H1 (cell line): Measurements from ENCODE around the gene OSMR. TPM values are rescaled to one million over a fixed set of nuclear protein-coding genes. Genes with fewer than 3 reads are reported as not detected.

Experiments
- CTCF ChIA-PET: fragments of 300-600 bp; sonication (Branson Sonifier 250); formaldehyde crosslinking; loops from one replicate; lab custom pipeline; 2021; ENCODE audit not compliant: partially characterized antibody; lab: Charles Lee
- POLR2A ChIA-PET: fragments of 300-600 bp; sonication (Branson Sonifier 250); formaldehyde crosslinking; loops from one replicate; lab custom pipeline; 2021; ENCODE audit warnings: inconsistent platforms; ENCODE audit not compliant: partially characterized antibody; lab: Charles Lee
- DNase-seq, 2 experiments: peaks; one replicate each; pipeline versions ENCODE4 v3.0.0 to v3.0.0-alpha.2; 2010 to 2022; ENCODE audit warnings: low spot score in 2 of 2, low read depth in 1 of 2, mixed read lengths in 1 of 2
- FAIRE-seq: peaks from 2 replicates; lab custom pipeline; 2011; peaks lifted over from hg19 to GRCh38; lab: Jason Lieb, UNC
- H2AFZ ChIP-seq: 2 replicates; pipeline ENCODE4 v1.8.1; 2012; ENCODE audit warnings: low read length, inconsistent platforms
- H2AK5ac ChIP-seq: 2 replicates; pipeline ENCODE4 v1.6.1; 2013; ENCODE audit warnings: low read depth, low read length
- H2BK120ac ChIP-seq: replicated peaks from 2 replicates; pipeline ENCODE3; 2013; ENCODE audit warnings: low read depth, low read length, inconsistent platforms
- H2BK12ac ChIP-seq: 2 replicates; pipeline ENCODE4 v1.6.1; 2013; ENCODE audit warnings: low read depth, low read length
- H2BK15ac ChIP-seq: 2 replicates; pipeline ENCODE4 v1.6.1; 2013; ENCODE audit warnings: low read length
- H2BK20ac ChIP-seq: 2 replicates; pipeline ENCODE4 v1.6.1; 2013; ENCODE audit warnings: low read length
- H2BK5ac ChIP-seq: 2 replicates; pipeline ENCODE4 v1.6.1; 2013; ENCODE audit warnings: low read depth, low read length
- H3K14ac ChIP-seq: 2 replicates; pipeline ENCODE4 v1.6.1; 2013; ENCODE audit warnings: inconsistent platforms; ENCODE audit not compliant: insufficient read length
- H3K18ac ChIP-seq: 2 replicates; pipeline ENCODE4 v1.6.1; 2013; ENCODE audit warnings: low read length; ENCODE audit errors: extremely low read depth
- H3K23ac ChIP-seq: 2 replicates; pipeline ENCODE4 v1.6.1; 2013; ENCODE audit warnings: inconsistent platforms; ENCODE audit not compliant: insufficient read length
- H3K23me2 ChIP-seq: 2 replicates; pipeline ENCODE4 v1.6.1; 2013; ENCODE audit warnings: low read depth, low read length
- H3K27ac ChIP-seq: 2 replicates; pipeline ENCODE4 v1.6.1; 2011; ENCODE audit warnings: low read depth, low read length, inconsistent platforms
- H3K27me3 ChIP-seq, 4 experiments: replicated peaks in 1 of 4; 1 replicate in 1 of 4; 2 replicates in 3 of 4; pipeline versions ENCODE4 v1.6.1 to v1.8.1; 2011 to 2013; ENCODE audit warnings: low read length in 3 of 4, mild to moderate bottlenecking in 3 of 4, inconsistent platforms in 2 of 4, mixed read lengths in 2 of 4, moderate library complexity in 1 of 4; ENCODE audit not compliant: control insufficient read depth in 3 of 4, insufficient read depth in 3 of 4; ENCODE audit errors: extremely low read depth in 1 of 4
- H3K36me3 ChIP-seq, 4 experiments: 2 replicates each; pipeline versions ENCODE4 v1.6.1 to v1.8.1; 2011 to 2013; ENCODE audit warnings: mild to moderate bottlenecking in 4 of 4, low read length in 3 of 4, moderate library complexity in 2 of 4, control low read depth in 1 of 4, inconsistent platforms in 1 of 4; ENCODE audit not compliant: insufficient read depth in 4 of 4, control insufficient read depth in 2 of 4
- H3K4ac ChIP-seq: replicated peaks from 2 replicates; pipeline ENCODE3; 2013; ENCODE audit warnings: low read length, low read depth, mixed read lengths, inconsistent platforms; ENCODE audit not compliant: insufficient read length
- H3K4me1 ChIP-seq, 4 experiments: replicated peaks in 1 of 4; 1 replicate in 1 of 4; 2 replicates in 3 of 4; pipeline versions ENCODE4 v1.6.1 to v1.8.1; 2011 to 2013; ENCODE audit warnings: low read length in 3 of 4, inconsistent platforms in 2 of 4, mixed read lengths in 1 of 4; ENCODE audit not compliant: insufficient read depth in 4 of 4, control insufficient read depth in 3 of 4
- H3K4me2 ChIP-seq, 2 experiments: 2 replicates each; pipeline versions ENCODE4 v1.6.1 to v1.8.1; 2011 to 2013; ENCODE audit warnings: low read depth in 2 of 2, low read length in 2 of 2, control low read depth in 1 of 2, inconsistent platforms in 1 of 2, mild to moderate bottlenecking in 1 of 2; ENCODE audit not compliant: insufficient read depth in 1 of 2
- H3K4me3 ChIP-seq, 4 experiments: fragments of 200-600, 300-600 bp in 1 of 4; sonication (generic), shearing (Covaris generic), sonication (Bioruptor Twin) in 1 of 4; 2 replicates each; pipeline versions ENCODE4 v1.5.1 to v1.8.1; 2011 to 2016; ENCODE audit warnings: low read length in 4 of 4, low read depth in 3 of 4, control low read depth in 2 of 4, inconsistent platforms in 2 of 4, mild to moderate bottlenecking in 2 of 4, mixed read lengths in 1 of 4, moderate library complexity in 1 of 4; ENCODE audit not compliant: insufficient read depth in 2 of 4; ENCODE audit errors: extremely low read depth in 1 of 4
- H3K56ac ChIP-seq: replicated peaks from 2 replicates; pipeline ENCODE3; 2013; ENCODE audit warnings: low read depth, mild to moderate bottlenecking, mixed read lengths, low read length, inconsistent platforms; ENCODE audit not compliant: insufficient read length
- H3K79me1 ChIP-seq: 2 replicates; pipeline ENCODE4 v1.6.1; 2013; ENCODE audit warnings: low read depth, low read length, control low read depth
- H3K79me2 ChIP-seq, 2 experiments: 2 replicates each; pipeline versions ENCODE4 v1.6.1 to v1.8.1; 2012 to 2013; ENCODE audit warnings: low read length in 2 of 2, mild to moderate bottlenecking in 2 of 2, inconsistent platforms in 1 of 2; ENCODE audit not compliant: insufficient read depth in 2 of 2, control insufficient read depth in 1 of 2
- H3K9ac ChIP-seq, 4 experiments: replicated peaks in 1 of 4; 1 replicate in 1 of 4; 2 replicates in 3 of 4; pipeline versions ENCODE4 v1.6.1 to v1.8.1; 2011 to 2013; ENCODE audit warnings: low read depth in 3 of 4, low read length in 3 of 4, control low read depth in 2 of 4, mild to moderate bottlenecking in 2 of 4, moderate library complexity in 2 of 4, inconsistent platforms in 1 of 4; ENCODE audit errors: extremely low read depth in 1 of 4
- H3K9me3 ChIP-seq, 2 experiments: 2 replicates each; pipeline versions ENCODE4 v1.6.1 to v1.8.1; 2012 to 2013; ENCODE audit warnings: mild to moderate bottlenecking in 2 of 2, moderate library complexity in 2 of 2, control low read depth in 1 of 2, inconsistent platforms in 1 of 2, low read depth in 1 of 2, low read length in 1 of 2, mixed read lengths in 1 of 2; ENCODE audit not compliant: insufficient read depth in 2 of 2
- H4K20me1 ChIP-seq, 2 experiments: replicated peaks in 1 of 2; 2 replicates each; pipeline versions ENCODE3 to v1.8.1; 2011 to 2013; ENCODE audit warnings: inconsistent platforms in 2 of 2, low read length in 2 of 2, mild to moderate bottlenecking in 1 of 2; ENCODE audit not compliant: insufficient read depth in 2 of 2, control insufficient read depth in 1 of 2
- H4K5ac ChIP-seq: 2 replicates; pipeline ENCODE4 v1.6.1; 2013; ENCODE audit warnings: low read length, low read depth, mixed read lengths, inconsistent platforms; ENCODE audit not compliant: insufficient read length
- H4K8ac ChIP-seq: 2 replicates; pipeline ENCODE4 v1.8.0; 2013; ENCODE audit warnings: mild to moderate bottlenecking, moderate library complexity, low read length, inconsistent platforms; ENCODE audit not compliant: insufficient read depth; ENCODE audit errors: extremely low read depth
- H4K91ac ChIP-seq: replicated peaks from 2 replicates; pipeline ENCODE3; 2013; ENCODE audit warnings: low read length, mixed read lengths, inconsistent platforms; ENCODE audit not compliant: insufficient read length
- BACH1 ChIP-seq: IDR thresholded peaks from 2 replicates; pipeline ENCODE4 v1.6.1; 2012; ENCODE audit warnings: low read length, improper control_type of control experiment
- CHD2 ChIP-seq: IDR thresholded peaks from 2 replicates; pipeline ENCODE4 v1.6.1; 2012; ENCODE audit warnings: low read length, improper control_type of control experiment
- HDAC6 ChIP-seq: IDR thresholded peaks from one replicate; pipeline ENCODE4 v1.7.1; 2012; ENCODE audit warnings: low read depth, mild to moderate bottlenecking, inconsistent platforms, low read length, moderate library complexity
- WGBS, 2 experiments: shearing (Covaris generic) in 1 of 2; methylation state at CpG; one replicate each; pipeline versions ENCODE4 v1.1.6 to v1.1.7; 2013 to 2015; ENCODE audit warnings: low lambda C conversion rate in 2 of 2, mixed read lengths in 2 of 2, inconsistent platforms in 1 of 2, low coverage in 1 of 2, missing lambda C conversion rate in 1 of 2; ENCODE audit not compliant: insufficient replicate concordance in 2 of 2, insufficient coverage in 1 of 2, insufficient read length in 1 of 2; ENCODE audit errors: extremely low coverage in 1 of 2, missing lambda C conversion rate in 1 of 2; 5-methylcytosine and 5-hydroxymethylcytosine counted together
- polyA plus RNA-seq, 7 experiments: library from polyadenylated mRNA; depleted of rRNA in 3 of 7; stranded (reverse) in 5 of 7; unstranded in 2 of 7; fragments of >200 nt in 5 of 7; fragments of 200-250 nt in 2 of 7; gene quantifications; 1 replicate in 5 of 7; 2 replicates in 1 of 7; 4 replicates in 1 of 7; pipeline versions ENCODE4 v1.2.1 to v1.2.3, GENCODE V29; 2011 to 2013; ENCODE audit warnings: missing spikeins in 2 of 7, mixed read lengths in 2 of 7
- total RNA-seq: library from RNA; stranded (reverse); fragmentation: NEBNext Ultra II Directional; extraction: Animal tissue kit (Norgen Biotek cat#: 25700); gene quantifications from 2 replicates; pipeline ENCODE4 v1.2.1, GENCODE V29; 2021
- TF ChIP-seq, protein P1 (sequence below): IDR thresholded peaks from 2 replicates; pipeline ENCODE4 v1.6.1; 2011; ENCODE audit warnings: low read depth, mild to moderate bottlenecking, low read length; ENCODE audit not compliant: insufficient read depth
- TF ChIP-seq, protein P2 (sequence below): IDR thresholded peaks from 2 replicates; pipeline ENCODE4 v1.6.1; 2012; ENCODE audit warnings: inconsistent platforms

Gene OSMR
- total and polyA plus RNA-seq, 2 of the 8 experiments (the other 6 are each of a cell fraction or from before 2014, with no cell fraction given), result 2.3 to 2.6 TPM

DNA sequence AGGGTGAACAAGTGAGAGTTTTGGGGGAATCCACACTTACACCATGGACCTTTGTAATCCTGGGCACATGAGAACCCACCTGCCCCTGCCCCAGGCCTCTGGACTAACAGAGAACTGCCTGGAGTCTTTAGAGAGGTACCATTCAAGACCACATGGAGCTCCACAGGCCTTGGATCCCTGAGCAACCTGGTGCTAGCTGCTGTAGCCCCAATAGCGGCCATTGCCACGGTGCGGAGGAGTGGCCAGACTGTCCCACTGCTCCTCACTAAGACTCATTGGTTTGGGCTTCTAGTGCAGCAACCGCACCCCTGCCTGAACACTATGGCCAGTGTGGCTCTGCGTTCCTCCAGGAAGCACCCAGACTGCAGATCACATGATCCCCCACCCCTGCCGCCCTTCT is 45.8 kb downstream of the OSMR start:
- no peak overlapping the region for H4K8ac ChIP-seq
- H3K27ac ChIP-seq, result no peak overlapping the region
- H3K4ac ChIP-seq, result no peak overlapping the region
- WGBS, 2 experiments, result 97% methylated on average over 6 of the region's 6 CpGs; no CpG with 5 or more reads in 1 of the 2 experiments
- no peaks in the 10 kb centered on the region for H4K20me1 ChIP-seq
- no peaks in the 10 kb centered on the region for H3K27me3 ChIP-seq
- no peak overlapping the region for H2BK12ac ChIP-seq
- TF ChIP-seq, protein P1, sequence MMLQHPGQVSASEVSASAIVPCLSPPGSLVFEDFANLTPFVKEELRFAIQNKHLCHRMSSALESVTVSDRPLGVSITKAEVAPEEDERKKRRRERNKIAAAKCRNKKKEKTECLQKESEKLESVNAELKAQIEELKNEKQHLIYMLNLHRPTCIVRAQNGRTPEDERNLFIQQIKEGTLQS, result no peak
- TF ChIP-seq HDAC6, result no peak
- TF ChIP-seq, protein P2, sequence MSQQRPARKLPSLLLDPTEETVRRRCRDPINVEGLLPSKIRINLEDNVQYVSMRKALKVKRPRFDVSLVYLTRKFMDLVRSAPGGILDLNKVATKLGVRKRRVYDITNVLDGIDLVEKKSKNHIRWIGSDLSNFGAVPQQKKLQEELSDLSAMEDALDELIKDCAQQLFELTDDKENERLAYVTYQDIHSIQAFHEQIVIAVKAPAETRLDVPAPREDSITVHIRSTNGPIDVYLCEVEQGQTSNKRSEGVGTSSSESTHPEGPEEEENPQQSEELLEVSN, result no peak
- no peak for TF ChIP-seq CHD2
- TF ChIP-seq BACH1, result no peak
- H2BK20ac ChIP-seq, result no peak overlapping the region
- no peak overlapping the region for H2AFZ ChIP-seq
- no peak overlapping the region for H4K5ac ChIP-seq
- no peak overlapping the region for H3K14ac ChIP-seq
- peaks cover 0 to 4% (median 1%) of the 10 kb centered on the region in 4 experiments; a peak in 2 of 7 replicates for H3K4me1 ChIP-seq
- no peaks in the 10 kb centered on the region for H3K9me3 ChIP-seq
- no peak overlapping the region for H2AK5ac ChIP-seq
- no peaks in the 10 kb centered on the region for H3K23me2 ChIP-seq
- FAIRE-seq, result no peak
- H3K56ac ChIP-seq, result no peak overlapping the region
- H3K79me2 ChIP-seq, result no peaks in the 10 kb centered on the region
- H2BK5ac ChIP-seq, result no peak overlapping the region
- H2BK15ac ChIP-seq, result no peak overlapping the region
- no peaks in the 10 kb centered on the region for H3K36me3 ChIP-seq
- no peak overlapping the region for H4K91ac ChIP-seq
- no peak overlapping the region for H3K4me3 ChIP-seq
- no peak overlapping the region for H2BK120ac ChIP-seq
- H3K9ac ChIP-seq, result no peak overlapping the region
- peak overlapping the region; percentile 19; the same call in 1 of the 2 replicates for H3K18ac ChIP-seq
- DNase-seq, result no peak
- POLR2A ChIA-PET, result no interaction called here
- H3K79me1 ChIP-seq, result no peaks in the 10 kb centered on the region
- no peak overlapping the region for H3K23ac ChIP-seq
- CTCF ChIA-PET, result interaction anchor here (0.5 to 1.8 kb wide), 3 partner anchors 20 to 1482 kb away, joined by 3 to 5 read pairs (median 3); no protein-coding TSS in a partner anchor
- H3K4me2 ChIP-seq, result no peak overlapping the region
